DMS79 treated with DMSO at 0.1 percent for 48 hours (cell line): Measurements from ENCODE around the gene SLC25A31.
A peak's percentile ranks its signal among the peaks of the same experiment; 100 is the strongest.

Experiments used
- DNase-seq: peaks from one replicate; lab custom pipeline; 2025; lab: John Stamatoyannopoulos, UW

Gene SLC25A31

GRCh38 chr4:127730142-127730913 lies at the start of gene SLC25A31:
TSS of gene SLC25A31 (plus strand) at chr4:127730400. CDS start at chr4:127730546, 146 bp downstream.
- DNase-seq, result no peak

GRCh38 chr4:127685292-127685691 lies 44.9 kb upstream of the SLC25A31 start:
- DNase-seq, result no peak

- no peak for DNase-seq
Observed at GRCh38 chr4:127686658-127687057, 43.5 kb upstream of the SLC25A31 start.

GRCh38 chr4:127687580-127687979 lies 42.6 kb upstream of the SLC25A31 start:
- DNase-seq, result no peak

GRCh38 chr4:127698789-127699200 lies 31.4 kb upstream of the SLC25A31 start:
- DNase-seq, result no peak

- no peak for DNase-seq
Observed at GRCh38 chr4:127708985-127709384, 21.2 kb upstream of the SLC25A31 start.

- DNase-seq, result no peak
Observed at GRCh38 chr4:127709456-127709855, 20.7 kb upstream of the SLC25A31 start.

- DNase-seq, result no peak
Observed at GRCh38 chr4:127731406-127731805, 1.2 kb downstream of the SLC25A31 start.

- DNase-seq, result peak; percentile 8
Observed at GRCh38 chr4:127732623-127733328, 2.6 kb downstream of the SLC25A31 start.

GRCh38 chr4:127734976-127735375 lies 4.8 kb downstream of the SLC25A31 start:
- DNase-seq, result no peak

- DNase-seq, result no peak
Observed at GRCh38 chr4:127737295-127737694, 7.1 kb downstream of the SLC25A31 start.

GRCh38 chr4:127741247-127741646 lies 11.0 kb downstream of the SLC25A31 start:
- DNase-seq, result no peak

GRCh38 chr4:127747883-127748282 lies 17.7 kb downstream of the SLC25A31 start:
- DNase-seq, result no peak

- DNase-seq, result no peak
Observed at GRCh38 chr4:127748957-127749356, 18.8 kb downstream of the SLC25A31 start.

GRCh38 chr4:127756906-127757305 lies 26.7 kb downstream of the SLC25A31 start:
- no peak for DNase-seq

- no peak for DNase-seq
Observed at GRCh38 chr4:127759228-127759820, 29.1 kb downstream of the SLC25A31 start.

GRCh38 chr4:127759893-127760292 lies 29.7 kb downstream of the SLC25A31 start:
- DNase-seq, result no peak

GRCh38 chr4:127771535-127772275 lies 41.5 kb downstream of the SLC25A31 start:
- no peak for DNase-seq

GRCh38 chr4:127772769-127773671 lies 42.8 kb downstream of the SLC25A31 start:
- DNase-seq, result no peak

GRCh38 chr4:127775843-127776242 lies 45.6 kb downstream of the SLC25A31 start:
- DNase-seq, result no peak

GRCh38 chr4:127776620-127777019 lies 46.4 kb downstream of the SLC25A31 start:
- no peak for DNase-seq
